DMS 273 (cell line): ENCODE measurements around the gene C12orf76.
"Not testable (repeated sequence)": the region's sequence is repeated elsewhere in the genome, so short reads cannot be mapped to it uniquely, and the experiment has no call there.

Experiments
- DNase-seq: peaks from one replicate; lab custom pipeline; 2025; ENCODE audit not compliant: unreplicated experiment; lab: John Stamatoyannopoulos, UW

Gene C12orf76

DNA sequence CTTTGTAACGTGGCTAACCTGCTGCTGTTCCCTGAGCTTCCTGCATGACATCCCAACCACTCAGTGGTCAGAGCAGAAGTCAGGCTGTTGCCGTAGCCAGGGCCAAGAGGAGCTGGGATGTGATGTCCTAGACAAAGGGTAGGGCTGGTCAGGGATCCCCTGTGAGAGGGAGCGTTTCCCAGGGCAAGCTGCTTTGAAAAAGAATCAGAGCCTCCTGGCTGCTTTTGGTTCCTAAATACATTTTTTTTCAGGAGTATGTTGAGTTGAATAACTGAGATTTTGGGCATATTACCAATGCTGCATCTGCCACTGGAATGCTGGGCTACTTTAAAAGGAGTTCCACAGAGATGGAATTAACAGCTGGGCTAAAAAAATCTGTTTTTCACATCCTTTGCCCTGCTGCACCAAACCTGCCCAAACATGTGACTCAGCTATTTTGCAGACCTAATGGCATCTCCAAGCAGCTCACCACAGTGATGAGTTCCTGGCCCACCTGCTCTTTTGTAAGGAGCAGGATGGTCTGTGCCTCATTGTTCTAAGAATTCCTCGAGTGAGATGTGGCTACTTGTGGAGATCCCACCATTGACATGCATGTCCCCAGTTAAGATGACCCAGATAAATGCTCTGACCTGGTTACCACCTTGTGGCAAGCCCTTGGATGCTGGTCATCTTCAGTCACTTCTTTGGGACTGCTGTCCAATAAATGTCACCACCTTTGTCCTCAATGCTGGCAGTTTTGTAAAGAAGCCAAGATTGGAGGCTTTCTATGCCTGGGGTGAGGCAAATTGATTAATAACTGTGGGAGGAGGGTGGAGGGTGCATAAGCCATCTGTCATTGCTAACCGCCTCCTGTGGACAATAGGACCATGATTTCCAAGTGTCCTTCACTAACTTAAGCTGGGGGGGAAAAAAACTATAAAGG, 25.0 kb downstream of the C12orf76 start:
- DNase-seq = peak; percentile 73

DNA sequence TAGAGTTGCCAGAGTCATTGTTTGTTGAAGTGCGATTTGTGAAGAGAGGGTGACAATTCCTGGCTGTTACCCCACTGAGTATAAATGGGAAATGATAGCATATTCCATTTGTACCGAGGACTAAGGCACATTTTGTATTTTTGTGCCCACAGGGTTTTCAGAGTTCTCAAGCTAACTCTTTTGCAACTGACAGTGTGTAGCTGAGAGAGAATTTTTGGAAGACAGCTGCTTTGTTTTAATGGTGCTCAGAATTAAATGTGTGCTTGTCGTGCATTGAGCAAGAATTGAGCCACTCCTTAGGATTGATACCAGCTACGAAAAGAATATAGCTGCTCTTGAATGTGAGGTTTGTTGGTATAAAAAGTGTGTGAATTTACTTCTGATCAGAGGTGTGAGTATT, 27.4 kb downstream of the C12orf76 start:
- no peak for DNase-seq

DNA sequence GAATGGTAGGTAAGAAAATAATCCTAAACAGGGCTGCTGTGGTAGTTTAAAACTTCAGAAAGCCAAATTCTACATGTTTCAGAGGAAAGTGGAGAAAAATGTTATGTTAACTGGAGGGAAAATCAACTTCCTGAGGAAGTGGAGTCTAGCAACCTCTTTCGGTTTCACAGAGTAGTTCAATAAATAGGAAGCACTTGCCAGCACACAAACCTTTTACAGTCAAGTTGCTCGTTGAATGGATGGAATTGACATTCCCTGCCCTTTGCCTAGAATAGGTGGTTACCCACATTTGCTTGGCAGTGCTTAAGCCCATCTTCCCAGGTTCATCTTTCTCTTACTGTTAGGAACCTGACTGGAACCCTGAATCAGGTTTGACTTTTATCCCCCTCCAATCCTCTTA, 33.2 kb downstream of the C12orf76 start:
- DNase-seq = no peak

GRCh38 chr12:110012659-110013058, 35.7 kb downstream of the C12orf76 start:
- no peak for DNase-seq

DNA sequence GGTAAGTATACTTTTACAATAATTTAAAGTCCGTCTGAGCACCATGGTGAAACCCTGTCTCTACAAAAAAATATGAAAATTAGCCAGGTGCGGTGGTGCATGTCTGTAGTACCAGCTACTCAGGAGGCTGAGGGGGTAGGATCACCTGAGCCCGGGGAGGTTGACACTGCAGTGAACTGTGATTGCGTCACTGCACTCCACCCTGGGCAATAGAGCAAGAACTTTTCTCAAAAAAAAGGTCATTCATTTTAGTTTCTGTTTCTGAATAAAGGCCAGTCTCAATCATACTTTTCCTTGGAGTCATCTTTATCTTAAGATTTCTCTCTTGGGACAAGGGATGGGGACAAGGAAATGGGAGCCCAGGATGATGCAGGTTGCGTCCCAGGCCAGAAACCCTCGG, 36.2 kb downstream of the C12orf76 start:
- no peak for DNase-seq

DNA sequence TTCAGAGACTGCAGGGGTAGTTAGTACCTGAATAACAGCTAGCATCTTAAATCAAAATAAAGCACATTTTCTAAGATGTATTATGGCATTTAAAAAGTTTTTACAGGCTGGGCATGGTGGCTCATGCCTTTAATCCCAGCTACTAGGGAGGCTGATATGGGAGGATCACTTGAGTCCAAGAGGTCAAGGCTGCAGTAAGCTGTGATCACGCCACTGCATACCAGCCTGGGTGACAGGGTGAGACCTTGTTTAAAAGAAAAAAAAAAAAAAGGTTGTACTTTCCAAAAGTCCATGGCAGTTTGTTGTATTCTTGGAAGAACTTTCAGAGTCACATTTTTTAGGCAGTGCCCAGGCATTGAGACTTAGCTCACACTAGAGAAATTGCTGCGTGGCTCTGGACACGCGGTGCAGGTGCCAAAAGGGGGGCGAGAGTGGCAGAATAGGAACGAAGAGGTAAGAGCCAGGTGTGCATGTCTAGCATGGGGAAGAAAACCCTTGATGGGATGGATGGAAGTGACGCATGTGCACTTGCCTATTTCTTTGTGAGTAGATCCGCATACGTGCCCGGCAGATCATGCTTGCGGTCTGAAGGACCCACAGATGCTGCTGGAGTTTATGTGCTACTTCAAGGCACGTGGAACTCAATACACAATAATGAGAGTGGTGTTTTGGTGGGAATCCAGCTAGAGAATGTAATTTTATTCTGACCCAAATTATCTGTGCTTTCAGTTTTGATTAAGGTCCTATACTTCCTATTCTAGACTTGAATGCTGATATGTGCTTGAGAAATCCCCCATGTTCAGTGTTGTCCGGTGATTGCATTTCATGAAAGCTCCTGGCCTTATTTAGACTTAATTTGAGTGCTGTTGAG, 37.2 kb downstream of the C12orf76 start:
- DNase-seq = no peak

GRCh38 chr12:110008681-110009398, 39.5 kb downstream of the C12orf76 start:
- DNase-seq = not testable (repeated sequence)

- no peak for DNase-seq
These were observed 40.4 kb downstream of the C12orf76 start for GRCh38 chr12:110007881-110008280.

GRCh38 chr12:110006115-110006514, 42.2 kb downstream of the C12orf76 start:
- DNase-seq = no peak

GRCh38 chr12:110005319-110005973, 42.9 kb downstream of the C12orf76 start:
- no peak for DNase-seq

DNA sequence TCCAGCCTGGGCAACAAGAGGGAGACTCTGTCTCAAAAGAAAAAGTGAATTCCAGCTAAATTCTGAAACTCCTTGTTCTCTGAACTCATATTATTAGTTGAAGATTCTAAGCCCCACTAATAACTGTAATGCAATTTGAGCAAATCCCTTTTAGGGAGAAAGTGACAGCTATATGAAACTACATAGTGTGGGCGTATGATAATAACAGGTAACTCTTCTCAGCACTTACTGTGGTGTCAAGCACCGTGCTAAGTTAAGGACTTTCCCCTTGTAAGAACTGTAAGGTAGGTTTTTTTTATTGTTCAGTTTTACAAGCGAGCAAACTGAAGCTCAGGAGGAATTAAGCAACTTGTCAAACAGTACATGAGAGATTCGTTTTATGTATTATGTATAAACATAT, 43.7 kb downstream of the C12orf76 start:
- DNase-seq = no peak

- peak; percentile 16 for DNase-seq
These were observed 45.4 kb downstream of the C12orf76 start for GRCh38 chr12:110002676-110003515.

GRCh38 chr12:110001596-110001995, 46.7 kb downstream of the C12orf76 start:
- no peak for DNase-seq

DNA sequence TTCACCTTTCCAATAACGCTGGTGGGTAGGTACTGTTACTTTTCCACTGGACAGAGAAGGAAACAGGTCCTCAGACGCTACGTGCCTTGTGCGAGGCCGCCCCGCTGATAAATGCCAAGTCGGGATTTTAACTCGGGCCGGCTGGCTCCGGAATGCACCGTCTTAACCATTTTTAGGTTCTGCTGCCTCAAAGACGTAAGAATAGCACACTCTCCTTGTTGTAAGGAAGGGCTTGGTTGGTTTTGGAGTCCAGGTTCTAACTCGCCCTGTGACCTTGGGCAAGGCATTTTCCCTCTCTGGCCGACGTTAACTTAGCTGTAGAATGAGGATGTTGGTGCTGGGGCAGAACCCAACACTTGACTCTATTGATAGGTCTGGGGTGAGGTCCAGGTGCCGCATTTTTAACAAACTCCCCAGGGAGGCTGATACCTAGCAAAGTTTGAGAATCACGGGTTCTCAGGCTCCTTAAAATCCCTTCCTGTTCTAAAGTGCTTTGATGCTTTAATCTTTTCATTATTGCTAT, 48.3 kb downstream of the C12orf76 start:
- DNase-seq = peak; percentile 35

DNA sequence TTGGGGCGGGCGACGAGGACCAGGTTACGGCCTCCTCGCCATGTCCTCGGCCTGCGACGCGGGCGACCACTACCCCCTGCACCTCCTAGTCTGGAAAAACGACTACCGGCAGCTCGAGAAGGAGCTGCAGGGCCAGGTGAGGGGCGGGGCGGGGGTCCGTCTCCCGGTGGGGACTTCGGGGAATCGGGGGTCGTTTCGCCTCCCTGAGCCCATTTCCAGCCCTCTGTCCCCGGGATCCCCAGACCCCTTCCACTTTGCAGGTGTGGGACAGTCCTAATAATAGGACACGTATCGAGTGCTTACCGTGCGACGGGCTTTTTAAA, 48.7 kb downstream of the C12orf76 start:
- DNase-seq = no peak

DNA sequence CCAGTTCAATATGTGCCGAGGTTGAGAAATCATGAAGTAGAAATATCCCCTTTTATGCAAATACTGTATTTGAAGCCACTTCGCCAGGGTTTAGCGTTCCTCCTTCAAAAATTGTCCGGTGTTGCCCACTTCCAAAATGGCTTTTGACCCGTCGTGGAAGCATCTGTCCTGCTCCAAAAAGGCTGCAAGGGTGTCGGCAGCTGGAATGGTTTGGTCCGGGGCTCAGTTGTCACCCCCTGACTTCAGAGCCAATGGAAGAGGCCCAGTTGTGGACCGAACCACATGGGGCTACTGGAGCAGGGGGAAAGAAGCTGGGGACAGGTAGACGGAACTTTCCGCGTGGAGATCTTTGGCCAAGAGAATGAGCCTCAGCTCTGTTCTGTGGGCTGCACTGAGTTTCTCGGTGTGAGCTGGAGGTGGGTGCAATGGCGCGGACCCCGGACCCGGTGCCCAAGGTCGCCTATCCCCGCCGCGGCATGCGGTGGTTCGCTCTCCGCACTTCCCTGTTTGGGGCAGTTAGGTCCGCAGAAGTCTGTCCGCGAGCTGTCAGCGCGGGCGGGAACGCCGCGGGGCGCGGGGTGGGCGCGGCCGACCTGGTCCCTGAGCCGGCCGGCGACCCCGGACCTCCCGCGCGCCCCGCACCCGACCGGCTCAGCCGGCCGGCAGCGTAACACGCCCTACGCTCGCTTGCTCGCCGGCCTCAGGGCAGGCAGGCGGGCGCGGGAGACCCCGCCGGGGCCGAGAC, 49.2 kb downstream of the C12orf76 start, which contains the start of gene ANKRD13A:
Gene ANKRD13A (plus strand): TSS at position 527 of the 745 bp plus-strand sequence. CDS start 259 bp downstream, outside the sequence.
- peak; percentile 92 for DNase-seq

- peak; percentile 6 for DNase-seq
These were observed 50.0 kb downstream of the C12orf76 start for GRCh38 chr12:109998241-109998903.

DNA sequence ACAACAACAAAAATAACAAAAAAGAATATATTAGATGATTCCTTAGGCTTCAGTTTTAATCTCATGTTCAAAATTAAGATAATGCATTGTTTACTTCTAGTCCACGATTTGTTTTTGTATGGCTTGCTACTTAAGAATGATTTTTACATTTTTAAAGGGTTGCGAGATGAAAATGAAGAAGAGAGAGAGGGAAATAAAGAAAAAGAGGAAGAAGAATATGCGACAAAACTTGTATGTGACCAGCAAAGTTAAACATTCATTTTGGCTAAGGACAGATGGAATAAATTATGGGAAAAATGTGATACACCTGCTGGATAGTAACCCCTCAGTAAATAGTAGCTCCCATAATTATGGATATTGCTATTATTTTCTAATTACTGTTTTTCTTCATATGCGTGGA, 50.9 kb downstream of the C12orf76 start:
- no peak for DNase-seq
